ENCODE measurements around the gene DHRS13. TPM values are rescaled to one million over a fixed set of nuclear protein-coding genes. Genes with fewer than 3 reads are reported as not detected.
A peak's percentile ranks its signal among the peaks of the same experiment; 100 is the strongest.

The DHRS13 gene
- total RNA-seq: 10 to 100 TPM; 23.3 to 29.5 TPM

GRCh38 chr17:28902819-28903545, at the start of gene DHRS13:
Gene DHRS13, minus strand, starts transcription at chr17:28903079. Its CDS starts 135 bp downstream, at chr17:28902944.
- intact Hi-C loops (cut with DNase I, micrococcal nuclease): loop anchor here (1.0 to 5.0 kb wide), 11 partner anchors 49 to 258 kb away; partner anchors contain the start of genes BLTP2 (in 1 of the 2), FAM222B (in 1 of the 2), NEK8 (in 1 of the 2) and RPL23A (in 1 of the 2)
- Mint-ChIP-seq H3K9me3 (ENCODE audit: low read depth) (no peaks in the 10 kb centered on the region), H3K27me3 (no peaks in the 10 kb centered on the region), H3K4me1 (peaks cover 34% of the 10 kb centered on the region), H3K4me3 (peak within 1 kb of the TSS; percentile 87), H3K27ac (peak within 1 kb of the TSS; percentile 92), H3K36me3 (ENCODE audit: low read depth) (peaks cover 29% of the 10 kb centered on the region)
- ChIA-PET POLR2A (interaction anchor here (1.1 to 1.2 kb wide), 2 partner anchors 8 to 139 kb away, joined by 4 read pairs; no protein-coding TSS in a partner anchor), CTCF (interaction anchor here (0.6 to 2.9 kb wide), 19 partner anchors 9 to 533 kb away, joined by 3 to 13 read pairs (median 4); partner anchors contain the start of gene VTN)
- ATAC-seq (peak; percentile 89), DNase-seq (peak; percentile 97)

- H3K27ac Mint-ChIP-seq: no peak overlapping the region
- intact Hi-C loops (cut with DNase I, micrococcal nuclease): loop anchor here (1.0 to 5.0 kb wide), 22 partner anchors 49 to 665 kb away; partner anchors contain the start of genes BLTP2 (in 2 of the 2), DHRS13 (in 2 of the 2), FAM222B (in 2 of the 2) and NEK8 (in 2 of the 2)
- H3K4me1 Mint-ChIP-seq: peaks cover 15% of the 10 kb centered on the region
- H3K36me3 Mint-ChIP-seq (ENCODE audit: low read depth): peaks cover 22% of the 10 kb centered on the region
- CTCF ChIA-PET: interaction anchor here (0.5 to 5.9 kb wide), 39 partner anchors 9 to 665 kb away, joined by 3 to 94 read pairs (median 4); partner anchors contain the start of genes NEK8, RPL23A, SDF2 and SUPT6H
- POLR2A ChIA-PET: interaction anchor here (0.5 to 1.6 kb wide), 9 partner anchors 25 to 381 kb away, joined by 3 to 19 read pairs (median 4); partner anchors contain the start of genes NEK8, PIGS, RPL23A and SDF2
- H3K9me3 Mint-ChIP-seq (ENCODE audit: low read depth): no peaks in the 10 kb centered on the region
- peak; percentile 77 for ATAC-seq
- peak; percentile 96 for DNase-seq
- no peak overlapping the region for H3K4me3 Mint-ChIP-seq
- no peaks in the 10 kb centered on the region for H3K27me3 Mint-ChIP-seq
These were observed 49.4 kb upstream of the DHRS13 start for GRCh38 chr17:28951991-28952975.

GRCh38 chr17:28951428-28951990, 48.6 kb upstream of the DHRS13 start, which contains the start of gene PHF12:
Gene PHF12, minus strand, starts transcription at chr17:28951518. Its CDS starts 558 bp downstream, at chr17:28950960.
- ChIA-PET POLR2A (interaction anchor here (0.5 to 1.6 kb wide), 10 partner anchors 24 to 380 kb away, joined by 3 to 19 read pairs (median 4); partner anchors contain the start of genes NEK8, PIGS, RPL23A and SDF2), CTCF (interaction anchor here (0.5 to 5.9 kb wide), 21 partner anchors 8 to 564 kb away, joined by 3 to 94 read pairs (median 3); partner anchors contain the start of genes NEK8, RPL23A, SDF2 and SUPT6H)
- DNase-seq (peak; percentile 100), ATAC-seq (peak; percentile 70)
- Mint-ChIP-seq H3K27ac (peak within 1 kb of the TSS; percentile 93), H3K4me3 (no peak within 1 kb of the TSS), H3K9me3 (ENCODE audit: low read depth) (no peaks in the 10 kb centered on the region), H3K27me3 (no peaks in the 10 kb centered on the region), H3K4me1 (peaks cover 23% of the 10 kb centered on the region), H3K36me3 (ENCODE audit: low read depth) (peaks cover 28% of the 10 kb centered on the region)
- intact Hi-C loops (cut with DNase I, micrococcal nuclease): loop anchor here (1.0 to 5.0 kb wide), 11 partner anchors 94 to 666 kb away; partner anchors contain the start of genes BLTP2 (in 2 of the 2), SUPT6H (in 2 of the 2), TRAF4 (in 2 of the 2) and ERAL1 (in 1 of the 2)

GRCh38 chr17:28950752-28951427, 48.0 kb upstream of the DHRS13 start:
- peak overlapping the region; percentile 93 for H3K27ac Mint-ChIP-seq
- H3K4me1 Mint-ChIP-seq: peaks cover 29% of the 10 kb centered on the region
- ATAC-seq: no peak
- CTCF ChIA-PET: interaction anchor here (0.5 to 5.9 kb wide), 19 partner anchors 7 to 475 kb away, joined by 3 to 94 read pairs (median 3); partner anchors contain the start of genes FLOT2, NEK8, RPL23A and TLCD1
- no peak for DNase-seq
- peaks cover 34% of the 10 kb centered on the region for H3K36me3 Mint-ChIP-seq (ENCODE audit: low read depth)
- intact Hi-C loops (cut with DNase I, micrococcal nuclease): loop anchor here (1.0 to 5.0 kb wide), 11 partner anchors 94 to 666 kb away; partner anchors contain the start of genes BLTP2 (in 2 of the 2), SUPT6H (in 2 of the 2), TRAF4 (in 2 of the 2) and ERAL1 (in 1 of the 2)
- no peaks in the 10 kb centered on the region for H3K27me3 Mint-ChIP-seq
- H3K9me3 Mint-ChIP-seq (ENCODE audit: low read depth): no peaks in the 10 kb centered on the region
- POLR2A ChIA-PET: interaction anchor here (0.6 to 2.4 kb wide), 12 partner anchors 24 to 380 kb away, joined by 3 to 19 read pairs (median 4); partner anchors contain the start of genes NEK8, PIGS, RPL23A and SDF2
- no peak overlapping the region for H3K4me3 Mint-ChIP-seq

GRCh38 chr17:28950017-28950751, 47.3 kb upstream of the DHRS13 start:
- H3K9me3 Mint-ChIP-seq (ENCODE audit: low read depth): no peaks in the 10 kb centered on the region
- ChIA-PET CTCF (interaction anchor here (0.5 to 5.9 kb wide), 20 partner anchors 13 to 642 kb away, joined by 3 to 94 read pairs (median 3); partner anchors contain the start of genes FLOT2, NEK8 and TLCD1), POLR2A (interaction anchor here (1.0 to 2.4 kb wide), 7 partner anchors 24 to 341 kb away, joined by 3 to 19 read pairs (median 4); partner anchors contain the start of genes FLOT2, NEK8, PROCA1 and RPL23A)
- intact Hi-C loops (cut with DNase I, micrococcal nuclease): loop anchor here (2.0 to 5.0 kb wide), 9 partner anchors 93 to 667 kb away; partner anchors contain the start of genes TRAF4 (in 2 of the 2), BLTP2 (in 1 of the 2), ERAL1 (in 1 of the 2) and FAM222B (in 1 of the 2)
- ATAC-seq: no peak
- H3K4me3 Mint-ChIP-seq: no peak overlapping the region
- peak; percentile 78 for DNase-seq
- no peaks in the 10 kb centered on the region for H3K27me3 Mint-ChIP-seq
- peak overlapping the region; percentile 93 for H3K27ac Mint-ChIP-seq
- peaks cover 39% of the 10 kb centered on the region for H3K36me3 Mint-ChIP-seq (ENCODE audit: low read depth)
- peaks cover 36% of the 10 kb centered on the region for H3K4me1 Mint-ChIP-seq

GRCh38 chr17:28949185-28950016, 46.5 kb upstream of the DHRS13 start:
- ChIA-PET POLR2A (interaction anchor here (0.5 to 2.4 kb wide), 8 partner anchors 24 to 342 kb away, joined by 3 to 19 read pairs (median 4); partner anchors contain the start of genes FLOT2, NEK8, PROCA1 and RPL23A), CTCF (interaction anchor here (0.6 to 5.9 kb wide), 24 partner anchors 12 to 643 kb away, joined by 3 to 94 read pairs (median 4); partner anchors contain the start of genes FAM222B, FLOT2, NEK8 and TLCD1)
- Mint-ChIP-seq H3K27ac (peak overlapping the region; percentile 93), H3K4me3 (no peak overlapping the region), H3K9me3 (ENCODE audit: low read depth) (no peaks in the 10 kb centered on the region), H3K27me3 (no peaks in the 10 kb centered on the region), H3K4me1 (peaks cover 44% of the 10 kb centered on the region), H3K36me3 (ENCODE audit: low read depth) (peaks cover 45% of the 10 kb centered on the region)
- intact Hi-C loops (cut with DNase I, micrococcal nuclease): loop anchor here (2.0 to 5.0 kb wide), 11 partner anchors 23 to 1657 kb away; partner anchors contain the start of genes TRAF4 (in 2 of the 2), BLTP2 (in 1 of the 2), ERAL1 (in 1 of the 2) and FAM222B (in 1 of the 2)
- DNase-seq: peak; percentile 82
- peak; percentile 3 for ATAC-seq

GRCh38 chr17:28948873-28949184, 46.0 kb upstream of the DHRS13 start:
- intact Hi-C loops (cut with DNase I, micrococcal nuclease): loop anchor here (2.0 to 5.0 kb wide), 2 partner anchors 22 to 1657 kb away; partner anchors contain the start of gene WSB1 (in 1 of the 2)
- Mint-ChIP-seq H3K4me3 (no peak overlapping the region), H3K36me3 (ENCODE audit: low read depth) (peaks cover 49% of the 10 kb centered on the region), H3K4me1 (peaks cover 49% of the 10 kb centered on the region), H3K27ac (peak overlapping the region; percentile 92), H3K9me3 (ENCODE audit: low read depth) (no peaks in the 10 kb centered on the region), H3K27me3 (no peaks in the 10 kb centered on the region)
- ChIA-PET CTCF (interaction anchor here (0.7 to 5.9 kb wide), 16 partner anchors 17 to 302 kb away, joined by 3 to 94 read pairs (median 5); partner anchors contain the start of genes FAM222B, NEK8 and TLCD1), POLR2A (interaction anchor here (0.5 to 2.4 kb wide), 5 partner anchors 23 to 229 kb away, joined by 3 to 19 read pairs (median 5); partner anchors contain the start of genes FLOT2, NEK8, RPL23A and TLCD1)
- DNase-seq (no peak), ATAC-seq (no peak)

- intact Hi-C loops (cut with DNase I, micrococcal nuclease): loop anchor here (2.0 to 5.0 kb wide), 2 partner anchors 22 to 1656 kb away; partner anchors contain the start of gene WSB1 (in 1 of the 2)
- CTCF ChIA-PET: interaction anchor here (1.0 to 4.2 kb wide), 12 partner anchors 22 to 228 kb away, joined by 3 to 26 read pairs (median 4); partner anchors contain the start of genes FAM222B, RPL23A and TLCD1
- no peak for ATAC-seq
- Mint-ChIP-seq H3K27ac (peak overlapping the region; percentile 92), H3K9me3 (ENCODE audit: low read depth) (no peaks in the 10 kb centered on the region), H3K4me3 (no peak overlapping the region), H3K36me3 (ENCODE audit: low read depth) (peaks cover 54% of the 10 kb centered on the region), H3K4me1 (peaks cover 54% of the 10 kb centered on the region), H3K27me3 (no peaks in the 10 kb centered on the region)
- no peak for DNase-seq
- POLR2A ChIA-PET: interaction anchor here (2.4 kb wide), 1 partner anchor 228 kb away, joined by 13 read pairs; the partner anchor contains the start of gene RPL23A
These were observed 45.5 kb upstream of the DHRS13 start for GRCh38 chr17:28948342-28948741.

Measured in activated CD4-positive, alpha-beta T cell treated with anti-CD3 and anti-CD28 coated beads for 36 hours (primary cell).